HL-60 (cell line): ENCODE data around the gene OR6B3.

Source experiments
- DNase-seq, 2 experiments: peaks; one replicate each; pipeline ENCODE4 v3.0.0-alpha.2; 2010 to 2020; ENCODE audit warnings: low read depth in 1 of 2, low spot score in 1 of 2
- H3K27ac ChIP-seq: fragments of 250-450 bp; sonication (Bioruptor Pico); replicated peaks from 2 replicates; pipeline ENCODE4 v1.5.1; 2020; ENCODE audit warnings: mild to moderate bottlenecking, moderate library complexity
- H3K27me3 ChIP-seq: fragments of 250-450 bp; sonication (Bioruptor Pico); 2 replicates; pipeline ENCODE4 v1.5.1; 2021; ENCODE audit warnings: mild to moderate bottlenecking, moderate library complexity; ENCODE audit not compliant: insufficient read depth, poor library complexity, severe bottlenecking
- H3K4me3 ChIP-seq: replicated peaks from 2 replicates; pipeline ENCODE4 v1.5.1; 2011; ENCODE audit warnings: mild to moderate bottlenecking, control low read depth, low read length; ENCODE audit not compliant: insufficient read depth
- CTCF ChIP-seq: IDR thresholded peaks from one replicate; pipeline ENCODE4 v1.5.1; 2011; ENCODE audit warnings: low read length, control low read depth, inconsistent platforms; ENCODE audit not compliant: insufficient read depth
- GABPA ChIP-seq: IDR thresholded peaks from 2 replicates; pipeline ENCODE4 v1.6.1; 2012; ENCODE audit warnings: low read depth
- POLR2AphosphoS5 ChIP-seq: IDR thresholded peaks from 2 replicates; pipeline ENCODE4 v1.6.1; 2012; ENCODE audit warnings: low read depth
- REST ChIP-seq: IDR thresholded peaks from 2 replicates; pipeline ENCODE4 v1.6.1; 2012; ENCODE audit warnings: low read depth; ENCODE audit not compliant: insufficient replicate concordance
- SPI1 ChIP-seq: IDR thresholded peaks from 2 replicates; pipeline ENCODE4 v1.6.1; 2012; ENCODE audit warnings: low read depth, mild to moderate bottlenecking, borderline replicate concordance

The OR6B3 gene

DNA sequence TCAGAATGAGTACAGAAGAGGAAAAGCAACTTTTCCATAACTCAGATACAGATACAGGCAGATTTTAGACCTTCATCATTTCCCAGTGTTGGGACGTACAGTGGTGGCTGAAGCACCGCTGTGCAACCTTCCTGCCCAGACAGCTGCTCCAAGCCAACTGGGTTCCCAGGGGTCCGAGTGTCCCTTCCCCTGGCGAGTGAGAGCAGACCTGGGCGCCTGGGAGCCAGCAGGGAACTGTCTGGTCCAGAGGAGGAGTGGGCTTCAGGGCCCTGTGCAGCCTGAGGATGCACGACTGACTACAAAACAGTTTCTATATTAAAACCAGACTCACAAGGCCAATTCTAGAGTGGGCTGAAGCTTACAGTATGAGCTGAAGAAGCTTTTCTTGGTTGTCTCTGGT is 12.0 kb downstream of the OR6B3 start:
- Histone ChIP-seq H3K27me3 (peaks cover 16% of the 10 kb centered on the region), H3K27ac (no peak overlapping the region), H3K4me3 (no peak overlapping the region)
- TF ChIP-seq POLR2AphosphoS5 (no peak), CTCF (no peak), REST (no peak), GABPA (no peak), SPI1 (no peak)
- DNase-seq, result no peak

DNA sequence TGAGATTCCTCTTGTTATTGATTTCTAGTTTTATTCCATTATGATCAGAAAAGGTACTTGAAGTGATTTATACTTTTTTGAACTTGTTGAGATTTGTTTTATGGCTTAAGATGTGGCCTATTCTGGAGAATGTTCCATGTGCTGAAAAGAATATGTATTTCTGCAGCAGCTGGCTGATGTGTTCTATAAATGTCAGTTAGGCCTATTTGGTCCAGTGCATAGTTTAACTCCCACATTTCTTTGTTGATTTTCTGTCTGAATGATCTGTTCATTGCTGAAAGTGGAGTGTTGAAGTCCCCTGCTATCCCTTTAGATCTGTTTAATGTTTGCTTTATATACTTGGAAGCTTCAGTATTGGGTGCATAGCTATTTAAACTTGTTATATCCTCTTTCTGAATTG is 16.0 kb downstream of the OR6B3 start:
- Histone ChIP-seq H3K4me3 (no peak overlapping the region), H3K27me3 (peaks cover 17% of the 10 kb centered on the region), H3K27ac (no peak overlapping the region)
- TF ChIP-seq REST (no peak), POLR2AphosphoS5 (no peak), CTCF (no peak), SPI1 (no peak), GABPA (no peak)
- no peak for DNase-seq

DNA sequence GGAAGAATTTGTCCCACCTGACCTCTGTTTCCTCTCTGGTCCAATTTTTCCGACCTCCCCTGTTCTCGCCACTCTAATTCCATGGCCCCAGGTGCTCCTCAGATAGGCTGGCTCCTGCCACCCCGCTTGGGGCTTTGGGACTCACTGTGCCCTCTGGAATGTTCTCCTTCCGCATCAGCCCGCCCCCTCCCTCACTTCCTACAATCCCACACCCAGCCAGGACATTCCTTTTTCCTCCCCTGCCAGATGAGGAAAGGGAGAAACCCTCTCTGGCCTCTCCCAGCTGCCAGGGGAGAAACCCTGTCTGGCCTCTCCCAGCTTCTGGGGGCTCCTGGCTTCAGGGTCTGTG is 20.0 kb downstream of the OR6B3 start:
- H3K4me3 ChIP-seq, result no peak overlapping the region
- no peak overlapping the region for H3K27ac ChIP-seq
- no peak for DNase-seq
- no peak for TF ChIP-seq GABPA
- no peak for TF ChIP-seq CTCF
- no peak for TF ChIP-seq POLR2AphosphoS5
- no peak for TF ChIP-seq SPI1
- no peak for TF ChIP-seq REST
- H3K27me3 ChIP-seq, result peaks cover 6% of the 10 kb centered on the region
